ENCODE measurements around the gene MAEL.
A peak's percentile ranks its signal among the peaks of the same experiment; 100 is the strongest.
"Not testable (repeated sequence)": the region's sequence is repeated elsewhere in the genome, so short reads cannot be mapped to it uniquely, and the experiment has no call there.

The MAEL gene

GRCh38 chr1:166978821-166979220 lies 10.3 kb upstream of the MAEL start:
- DNase-seq, result no peak

GRCh38 chr1:166980383-166980782 lies 8.7 kb upstream of the MAEL start:
- DNase-seq, result no peak

DNA sequence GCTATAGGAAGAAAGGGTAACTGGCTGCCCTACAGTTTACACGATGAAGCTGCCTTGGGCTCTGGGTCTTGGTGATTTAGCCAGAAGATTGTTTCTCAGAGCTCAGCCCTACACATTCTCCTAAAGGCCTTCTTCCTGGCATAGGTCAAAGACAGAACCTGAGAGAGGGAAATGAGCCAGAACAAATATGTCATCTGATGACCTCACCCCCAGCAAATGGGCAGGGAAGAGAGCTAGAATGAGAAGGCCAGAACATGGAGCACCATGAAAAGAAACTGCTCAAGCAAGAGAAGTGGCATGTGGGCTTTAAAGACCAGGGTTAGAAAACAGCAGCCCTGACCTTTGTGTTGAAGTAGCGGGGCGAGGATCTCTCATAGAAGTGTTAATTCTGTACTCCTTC lies 8.3 kb upstream of the MAEL start:
- no peak for DNase-seq

DNA sequence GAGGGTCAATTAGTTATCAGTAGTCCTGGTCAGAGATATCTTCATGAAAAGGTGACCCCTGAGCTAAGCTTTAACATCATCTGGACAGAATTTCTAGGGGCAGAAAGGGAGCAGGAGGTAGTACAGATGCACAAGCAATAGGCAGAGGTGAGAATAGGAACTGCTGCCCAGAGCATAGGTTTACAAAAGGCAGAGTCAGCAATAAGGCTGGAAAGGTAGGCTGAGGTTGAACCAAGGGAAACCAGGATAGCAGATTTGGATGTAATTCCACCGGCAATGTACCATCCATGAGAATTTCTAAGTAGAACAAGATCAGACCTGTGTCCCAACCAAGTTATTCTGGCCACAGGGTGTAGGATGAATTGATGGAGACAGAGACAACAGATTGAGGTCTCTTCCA lies 7.5 kb upstream of the MAEL start:
- no peak for DNase-seq

DNA sequence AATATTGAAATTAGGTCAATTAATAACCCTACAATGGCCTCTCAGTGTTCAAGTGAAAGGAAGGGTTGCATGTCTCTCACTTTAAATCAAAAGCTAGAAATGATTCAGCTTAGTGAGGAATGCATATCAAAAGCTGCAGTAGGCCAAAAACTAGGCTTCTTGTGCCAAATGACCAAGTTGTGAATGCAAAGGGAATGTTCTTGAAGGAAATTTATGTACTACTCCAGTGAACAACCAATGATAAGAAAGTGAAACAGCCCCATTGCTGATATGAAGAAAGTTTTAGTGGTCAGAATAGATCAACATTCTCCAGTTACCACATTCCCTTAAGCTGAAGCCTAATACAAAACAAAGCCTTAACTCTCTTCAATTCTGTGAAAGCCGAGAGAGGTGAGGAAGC lies 10.0 kb downstream of the MAEL start:
- DNase-seq, result no peak

GRCh38 chr1:166999500-167000055 lies 10.5 kb downstream of the MAEL start:
- no peak for DNase-seq

- no peak for DNase-seq
Observed at GRCh38 chr1:167000546-167000945, 11.5 kb downstream of the MAEL start.

DNA sequence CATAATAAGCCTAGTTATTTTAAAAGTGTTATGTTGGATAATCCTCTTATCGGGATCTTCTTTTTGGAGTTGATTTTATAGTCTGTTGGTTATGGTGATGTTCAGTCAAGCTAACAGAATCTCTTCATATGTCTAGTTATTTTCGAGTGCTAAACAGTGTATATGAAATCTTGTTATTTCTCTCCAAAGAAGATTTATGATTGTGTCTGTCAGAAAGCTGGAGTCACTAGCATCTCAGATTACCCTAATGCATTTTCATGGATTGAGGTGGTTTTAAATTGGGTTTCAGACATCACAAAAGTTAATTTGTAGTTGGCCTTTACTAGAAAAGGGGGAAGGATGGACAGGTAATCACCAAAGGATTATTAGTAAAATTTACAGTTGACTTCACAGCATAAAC lies 13.3 kb downstream of the MAEL start:
- DNase-seq, result no peak

DNA sequence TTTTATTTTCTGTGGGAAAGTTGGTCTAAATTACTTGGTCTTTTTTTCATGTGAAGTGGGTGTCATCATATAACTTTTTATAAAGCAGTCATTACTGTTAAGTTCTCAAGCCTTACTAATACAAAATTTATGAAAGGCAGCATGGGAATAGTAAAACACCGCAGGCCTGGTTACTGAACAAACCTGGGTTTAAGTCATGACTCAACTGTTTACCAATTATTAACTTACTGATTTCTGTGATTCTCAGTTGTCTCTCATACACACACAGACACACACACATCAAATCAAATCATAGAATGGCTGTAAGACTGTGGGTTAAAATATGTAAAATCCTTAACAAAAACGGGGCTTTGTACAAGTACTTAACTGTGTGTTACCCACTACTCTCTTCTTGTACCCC lies 14.6 kb downstream of the MAEL start:
- no peak for DNase-seq

GRCh38 chr1:167011560-167012191 lies 22.6 kb downstream of the MAEL start:
- no peak for DNase-seq

- DNase-seq, result no peak
Observed at GRCh38 chr1:167012570-167012969, 23.5 kb downstream of the MAEL start.

DNA sequence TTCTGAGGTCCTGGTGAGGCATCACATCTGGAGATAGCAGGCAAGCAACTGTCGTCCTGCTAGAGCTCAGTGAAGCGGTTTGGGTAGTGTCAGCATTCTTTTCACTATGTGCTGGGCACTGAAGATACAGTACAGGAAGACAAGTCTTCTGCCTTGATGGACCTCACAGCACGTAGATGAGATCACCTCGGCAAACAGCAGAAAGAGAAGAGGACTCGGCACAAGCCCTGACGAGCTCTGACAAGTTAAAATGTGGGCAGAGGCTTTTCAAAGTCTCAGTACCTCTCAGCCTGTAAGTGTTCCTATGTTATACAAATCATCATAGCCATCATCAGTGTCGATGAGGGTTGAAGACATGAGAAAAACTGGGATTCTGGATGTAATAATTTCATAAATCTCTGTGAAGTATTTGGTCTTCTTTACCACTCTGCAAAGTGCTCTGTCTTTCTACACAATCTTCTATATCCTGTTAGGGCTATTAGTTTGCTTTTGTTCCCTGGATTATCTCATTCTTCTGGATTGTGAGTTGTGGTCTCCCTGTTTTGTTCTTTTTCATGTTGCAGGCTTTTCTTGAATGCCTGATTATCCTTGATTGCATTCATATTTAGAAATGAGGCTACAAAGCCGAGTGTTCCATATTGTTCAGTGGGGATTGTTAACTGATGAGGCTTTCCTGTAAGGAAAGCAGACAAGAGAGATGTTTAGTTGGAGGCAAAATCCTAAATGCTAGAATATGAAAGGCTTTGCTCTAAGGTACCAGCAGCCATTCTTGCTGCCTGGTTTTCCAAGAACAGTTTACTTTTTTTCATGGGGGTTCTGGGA lies 24.2 kb downstream of the MAEL start:
- no peak for DNase-seq

- no peak for DNase-seq
Observed at GRCh38 chr1:167016100-167016750, 27.1 kb downstream of the MAEL start.

DNA sequence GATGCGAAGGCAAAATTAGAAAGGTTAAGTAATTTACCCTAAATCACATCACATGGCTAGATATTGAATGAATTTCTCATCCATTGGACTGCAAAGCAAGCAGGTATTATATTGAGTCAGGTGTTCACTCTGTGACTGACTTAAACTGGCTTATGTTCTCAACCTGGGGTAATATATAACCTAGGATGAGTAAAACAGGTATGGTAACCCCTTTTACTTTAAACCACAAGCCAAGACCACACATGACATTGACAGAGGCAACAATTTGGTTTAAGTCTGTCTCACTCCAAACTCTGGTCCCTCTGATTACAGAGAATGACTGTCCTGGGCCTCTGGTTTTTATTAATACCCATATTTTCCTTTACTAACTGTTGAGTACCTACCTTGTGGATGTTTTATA lies 33.3 kb downstream of the MAEL start:
- DNase-seq, result no peak

DNA sequence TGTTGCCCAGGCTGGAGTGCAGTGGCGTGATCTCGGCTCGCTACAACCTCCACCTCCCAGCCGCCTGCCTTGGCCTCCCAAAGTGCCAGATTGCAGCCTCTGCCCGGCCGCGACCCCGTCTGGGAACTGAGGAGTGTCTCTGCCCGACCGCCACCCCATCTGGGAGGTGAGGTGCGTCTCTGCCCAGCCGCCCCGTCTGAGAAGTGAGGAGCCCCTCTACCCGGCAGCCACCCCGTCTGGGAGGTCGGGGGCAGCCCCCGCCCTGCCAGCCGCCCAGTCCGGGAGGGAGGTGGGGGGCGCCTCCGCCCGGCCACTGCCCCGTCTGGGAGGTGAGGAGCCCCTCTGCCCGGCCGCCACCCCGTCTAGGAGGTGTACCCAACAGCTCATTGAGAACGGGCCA lies 40.5 kb downstream of the MAEL start:
- not testable (repeated sequence) for DNase-seq

DNA sequence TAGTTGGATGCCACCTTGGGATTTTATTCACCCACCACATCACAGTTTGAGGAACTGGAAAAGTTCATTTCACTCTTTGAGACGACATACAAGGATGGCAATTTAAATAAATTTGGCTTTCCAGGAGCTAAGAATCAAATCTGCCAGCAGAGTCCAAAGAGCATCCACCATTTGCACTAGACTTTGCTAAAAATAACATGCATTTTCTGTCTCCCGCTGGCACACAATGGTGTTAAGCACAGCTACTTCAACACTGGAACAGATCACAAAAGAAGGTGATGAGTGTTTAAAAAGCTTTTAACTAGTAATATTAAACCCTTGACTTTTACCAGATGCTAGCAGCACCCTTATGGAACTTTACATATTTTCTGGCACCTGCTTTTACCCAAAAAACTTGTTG lies 44.6 kb downstream of the MAEL start:
- DNase-seq, result no peak

DNA sequence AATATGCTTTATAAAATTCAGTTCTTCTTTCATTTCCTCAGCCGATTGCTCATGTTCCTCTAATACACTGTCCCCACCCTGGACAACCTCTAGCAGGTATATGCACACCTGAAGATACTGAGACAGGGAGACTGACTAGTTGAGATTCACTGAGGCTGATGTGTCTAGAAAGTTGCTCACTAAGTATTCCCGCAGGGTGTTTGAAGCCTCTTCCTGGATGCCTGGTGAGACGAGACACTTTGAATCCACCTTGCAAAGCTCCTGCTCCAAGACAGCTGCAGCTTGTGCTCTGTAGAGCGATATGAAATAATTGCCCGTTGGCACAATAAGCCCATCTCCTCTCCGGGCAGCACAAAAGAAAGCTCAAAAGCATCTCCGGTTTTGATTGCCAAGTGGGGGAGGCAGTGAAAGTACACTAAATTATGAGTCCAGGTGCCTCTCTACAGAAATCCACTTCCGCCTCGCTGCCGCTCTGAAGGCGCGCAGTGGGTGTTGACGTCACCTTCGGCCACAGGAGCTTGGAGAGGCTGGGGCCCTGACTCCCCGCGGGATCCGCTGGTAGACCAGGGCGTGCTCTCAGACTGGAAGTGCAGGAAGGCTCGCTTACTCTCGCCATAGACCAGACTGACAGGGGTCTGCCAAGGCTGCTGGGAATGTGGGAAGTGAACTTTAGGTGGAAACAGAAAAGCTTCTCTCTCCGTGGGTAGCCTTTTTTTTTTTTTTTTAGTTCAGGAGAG lies 54.8 kb downstream of the MAEL start:
- DNase-seq, result peak; percentile 69

DNA sequence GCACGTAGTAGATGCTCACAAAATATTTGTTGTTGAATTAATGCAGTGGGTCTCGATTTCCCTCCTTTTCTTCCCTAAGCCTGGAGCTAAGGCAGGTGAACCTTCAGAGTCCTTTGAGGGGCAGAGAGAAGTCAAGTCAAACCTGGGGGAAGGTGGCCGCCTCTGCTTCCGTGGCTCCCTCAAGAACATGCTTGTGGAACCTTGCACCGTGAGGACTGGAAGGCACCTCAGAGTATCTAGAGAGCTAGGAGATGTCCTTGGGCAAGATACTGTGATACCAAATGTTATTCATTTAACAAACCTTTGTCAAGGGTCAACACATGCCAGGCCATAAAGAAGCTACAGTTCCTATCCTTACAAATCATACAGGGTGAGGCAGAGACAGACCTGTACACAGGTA lies 62.8 kb downstream of the MAEL start:
- DNase-seq, result no peak

GRCh38 chr1:167052389-167052788 lies 63.3 kb downstream of the MAEL start:
- DNase-seq, result no peak

- DNase-seq, result no peak
Observed at GRCh38 chr1:167054531-167054930, 65.5 kb downstream of the MAEL start.

DNA sequence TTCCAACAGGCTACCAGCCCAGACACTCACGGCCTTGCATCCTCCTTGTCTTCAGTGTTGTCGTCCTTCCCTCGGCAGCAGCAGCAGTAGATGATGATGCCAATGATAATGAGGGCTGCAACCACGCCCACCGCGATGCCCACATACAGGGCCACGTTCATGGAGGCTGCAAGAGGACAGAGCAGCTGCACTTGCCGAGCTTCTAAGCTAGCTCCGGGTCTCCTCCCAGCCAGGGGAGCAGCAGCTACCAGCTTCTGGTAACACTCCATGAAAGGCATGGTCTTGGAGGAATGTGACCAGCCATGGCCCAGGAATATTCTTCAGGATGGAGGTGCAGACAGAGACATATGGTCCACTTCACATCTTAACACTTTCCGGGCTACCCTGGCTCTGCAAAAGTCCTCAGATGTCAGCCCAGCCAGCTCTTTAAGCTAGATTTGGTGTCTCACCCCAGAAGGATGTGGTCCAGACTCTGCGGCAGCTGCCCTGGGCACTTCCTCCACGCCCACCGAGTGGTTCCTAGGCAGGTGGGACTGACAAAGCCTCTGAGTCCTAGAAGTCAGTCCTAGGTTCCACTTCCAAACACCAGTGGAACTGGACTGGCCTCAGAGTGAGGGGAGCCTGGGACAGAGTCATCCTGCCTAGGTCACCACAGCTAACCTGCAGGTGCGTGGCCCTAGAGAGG lies 66.0 kb downstream of the MAEL start:
- no peak for DNase-seq

DNA sequence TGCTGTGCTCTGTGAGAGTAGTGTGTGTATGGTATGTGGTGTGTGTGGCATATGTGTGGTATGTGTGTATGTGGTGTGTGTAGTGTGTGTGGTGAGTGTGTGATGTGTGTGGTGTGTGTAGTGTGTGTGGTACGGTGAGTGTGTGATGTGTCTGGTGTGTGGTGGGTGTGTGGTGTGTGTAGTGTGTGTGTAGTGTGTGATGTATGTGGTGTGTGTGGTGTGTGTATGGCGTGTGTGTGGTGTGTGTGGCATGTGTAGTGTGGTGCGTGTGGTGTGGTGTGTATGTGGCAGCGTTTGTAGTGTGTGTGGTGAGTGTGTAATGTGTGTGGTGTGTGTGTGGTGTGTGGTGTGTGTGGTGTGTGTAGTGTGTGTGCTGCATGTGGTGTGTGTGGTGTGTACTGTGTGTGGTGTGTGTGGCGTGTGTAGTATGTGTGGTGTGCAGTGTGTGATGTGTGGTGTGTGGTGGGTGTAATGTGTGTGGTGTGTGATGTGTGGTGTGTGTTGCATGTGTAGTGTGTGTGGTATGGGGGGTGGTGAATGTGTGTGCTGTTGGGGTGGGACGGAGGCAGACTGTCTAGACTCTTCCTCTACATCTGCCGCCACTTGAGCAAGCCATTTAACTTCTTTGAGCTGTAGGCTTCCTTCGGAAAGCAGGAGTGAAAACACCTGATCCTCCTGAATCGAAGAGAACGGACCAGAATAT lies 67.6 kb downstream of the MAEL start:
- DNase-seq, result no peak
